Activated naive CD8-positive, alpha-beta T cell treated with anti-CD3 and anti-CD28 coated beads, Interleukin-2, amount 10 ng/mL, durations not matched to agents 7 days and 5 days (primary cell): ENCODE measurements around the gene SMLR1. TPM values are rescaled to one million over a fixed set of nuclear protein-coding genes. Genes with fewer than 3 reads are reported as not detected.

ENCODE experiments used
- ATAC-seq: fragments of 150-1000 bp; cut with Tn5 transposase; one replicate; pipeline ENCODE4 v1.10.0; 2021; ENCODE audit warnings: low read depth, moderate library complexity
- POLR2A ChIA-PET: fragments of 350-600 bp; sonication (Branson Sonifier 250); formaldehyde crosslinking; loops from one replicate; lab custom pipeline; 2021; ENCODE audit warnings: antibody characterized with exemption; lab: Charles Lee
- DNase-seq: peaks from one replicate; pipeline ENCODE4 v3.0.0; 2021
- H3K27ac Mint-ChIP-seq: one replicate; pipeline ENCODE4 v1.8.0; 2022; ENCODE audit warnings: mild to moderate bottlenecking, mixed read lengths
- H3K27me3 Mint-ChIP-seq: one replicate; pipeline ENCODE4 v1.8.0; 2022; ENCODE audit warnings: mild to moderate bottlenecking, moderate library complexity, mixed read lengths
- H3K36me3 Mint-ChIP-seq: one replicate; pipeline ENCODE4 v1.8.0; 2021; ENCODE audit warnings: mild to moderate bottlenecking, mixed read lengths
- H3K4me1 Mint-ChIP-seq: one replicate; pipeline ENCODE4 v1.8.0; 2021; ENCODE audit warnings: mixed read lengths
- H3K4me3 Mint-ChIP-seq: one replicate; pipeline ENCODE4 v1.8.0; 2022; ENCODE audit warnings: mild to moderate bottlenecking, moderate library complexity, mixed read lengths
- H3K9me3 Mint-ChIP-seq: one replicate; pipeline ENCODE4 v1.8.0; 2021; ENCODE audit warnings: mixed read lengths
- total RNA-seq, 2 experiments: library from RNA; stranded (reverse); gene quantifications; one replicate each; pipeline ENCODE4 v1.2.3, GENCODE V29; 2021

The SMLR1 gene
- total RNA-seq, 2 experiments from 2014 or later: not detected

- Mint-ChIP-seq H3K4me1 (peaks cover 10% of the 10 kb centered on the region), H3K4me3 (no peak overlapping the region), H3K36me3 (no peaks in the 10 kb centered on the region), H3K27ac (no peak overlapping the region), H3K9me3 (no peaks in the 10 kb centered on the region), H3K27me3 (no peaks in the 10 kb centered on the region)
- POLR2A ChIA-PET: no interaction called here
- ATAC-seq (no peak), DNase-seq (no peak)
Observed at GRCh38 chr6:130849594-130849993, 22.4 kb downstream of the SMLR1 start.

- Mint-ChIP-seq H3K4me3 (no peak overlapping the region), H3K9me3 (no peaks in the 10 kb centered on the region), H3K36me3 (no peaks in the 10 kb centered on the region), H3K27ac (no peak overlapping the region), H3K27me3 (no peaks in the 10 kb centered on the region), H3K4me1 (peaks cover 10% of the 10 kb centered on the region)
- DNase-seq (no peak), ATAC-seq (no peak)
- POLR2A ChIA-PET: no interaction called here
Observed at GRCh38 chr6:130851026-130851425, 23.8 kb downstream of the SMLR1 start.

GRCh38 chr6:130852844-130853554 lies 25.8 kb downstream of the SMLR1 start:
- Mint-ChIP-seq H3K36me3 (no peaks in the 10 kb centered on the region), H3K9me3 (no peaks in the 10 kb centered on the region), H3K27me3 (no peaks in the 10 kb centered on the region), H3K4me3 (no peak overlapping the region), H3K4me1 (peaks cover 10% of the 10 kb centered on the region), H3K27ac (no peak overlapping the region)
- DNase-seq (no peak), ATAC-seq (no peak)
- POLR2A ChIA-PET: no interaction called here

GRCh38 chr6:130853555-130854183 lies 26.5 kb downstream of the SMLR1 start:
- POLR2A ChIA-PET: no interaction called here
- Mint-ChIP-seq H3K27me3 (no peaks in the 10 kb centered on the region), H3K4me3 (no peak overlapping the region), H3K9me3 (no peaks in the 10 kb centered on the region), H3K4me1 (peaks cover 7% of the 10 kb centered on the region), H3K36me3 (no peaks in the 10 kb centered on the region), H3K27ac (no peak overlapping the region)
- ATAC-seq: no peak
- DNase-seq: no peak

- H3K36me3 Mint-ChIP-seq: no peaks in the 10 kb centered on the region
- no peaks in the 10 kb centered on the region for H3K27me3 Mint-ChIP-seq
- H3K9me3 Mint-ChIP-seq: no peaks in the 10 kb centered on the region
- POLR2A ChIA-PET: no interaction called here
- H3K4me3 Mint-ChIP-seq: no peak overlapping the region
- H3K4me1 Mint-ChIP-seq: no peaks in the 10 kb centered on the region
- no peak overlapping the region for H3K27ac Mint-ChIP-seq
- no peak for DNase-seq
- no peak for ATAC-seq
Observed at GRCh38 chr6:130858054-130858453, 30.8 kb downstream of the SMLR1 start.

GRCh38 chr6:130858498-130859160 lies 31.4 kb downstream of the SMLR1 start:
- Mint-ChIP-seq H3K27me3 (no peaks in the 10 kb centered on the region), H3K27ac (no peak overlapping the region), H3K4me1 (no peaks in the 10 kb centered on the region), H3K36me3 (no peaks in the 10 kb centered on the region), H3K9me3 (no peaks in the 10 kb centered on the region), H3K4me3 (no peak overlapping the region)
- ATAC-seq: no peak
- no peak for DNase-seq
- POLR2A ChIA-PET: no interaction called here

GRCh38 chr6:130859161-130859867 lies 32.1 kb downstream of the SMLR1 start:
- H3K27ac Mint-ChIP-seq: no peak overlapping the region
- H3K9me3 Mint-ChIP-seq: no peaks in the 10 kb centered on the region
- no peaks in the 10 kb centered on the region for H3K36me3 Mint-ChIP-seq
- ATAC-seq (no peak), DNase-seq (no peak)
- no peak overlapping the region for H3K4me3 Mint-ChIP-seq
- H3K4me1 Mint-ChIP-seq: no peaks in the 10 kb centered on the region
- POLR2A ChIA-PET: no interaction called here
- no peaks in the 10 kb centered on the region for H3K27me3 Mint-ChIP-seq

- no peak for DNase-seq
- H3K27me3 Mint-ChIP-seq: no peaks in the 10 kb centered on the region
- H3K4me1 Mint-ChIP-seq: no peaks in the 10 kb centered on the region
- H3K27ac Mint-ChIP-seq: no peak overlapping the region
- no peaks in the 10 kb centered on the region for H3K9me3 Mint-ChIP-seq
- H3K4me3 Mint-ChIP-seq: no peak overlapping the region
- POLR2A ChIA-PET: no interaction called here
- ATAC-seq: no peak
- H3K36me3 Mint-ChIP-seq: no peaks in the 10 kb centered on the region
Observed at GRCh38 chr6:130862370-130862769, 35.2 kb downstream of the SMLR1 start.

- Mint-ChIP-seq H3K4me3 (no peak overlapping the region), H3K36me3 (no peaks in the 10 kb centered on the region), H3K27me3 (no peaks in the 10 kb centered on the region), H3K9me3 (no peaks in the 10 kb centered on the region), H3K27ac (no peak overlapping the region), H3K4me1 (no peaks in the 10 kb centered on the region)
- POLR2A ChIA-PET: no interaction called here
- ATAC-seq: no peak
- no peak for DNase-seq
Observed at GRCh38 chr6:130863415-130864230, 36.4 kb downstream of the SMLR1 start.

GRCh38 chr6:130864344-130864743 lies 37.1 kb downstream of the SMLR1 start:
- Mint-ChIP-seq H3K4me1 (no peaks in the 10 kb centered on the region), H3K27me3 (no peaks in the 10 kb centered on the region), H3K27ac (no peak overlapping the region), H3K36me3 (no peaks in the 10 kb centered on the region), H3K4me3 (no peak overlapping the region), H3K9me3 (no peaks in the 10 kb centered on the region)
- DNase-seq (no peak), ATAC-seq (no peak)
- POLR2A ChIA-PET: no interaction called here

GRCh38 chr6:130865793-130866192 lies 38.6 kb downstream of the SMLR1 start:
- no peak overlapping the region for H3K4me3 Mint-ChIP-seq
- H3K27me3 Mint-ChIP-seq: no peaks in the 10 kb centered on the region
- H3K9me3 Mint-ChIP-seq: no peaks in the 10 kb centered on the region
- POLR2A ChIA-PET: no interaction called here
- ATAC-seq (no peak), DNase-seq (no peak)
- peaks cover 1% of the 10 kb centered on the region for H3K36me3 Mint-ChIP-seq
- H3K27ac Mint-ChIP-seq: no peak overlapping the region
- no peaks in the 10 kb centered on the region for H3K4me1 Mint-ChIP-seq

- Mint-ChIP-seq H3K27ac (no peak overlapping the region), H3K9me3 (no peaks in the 10 kb centered on the region)
Observed at GRCh38 chr6:130869681-130870080, 42.5 kb downstream of the SMLR1 start.

More at GRCh38 chr6:130869681-130870080, 42.5 kb downstream of the SMLR1 start:
- Mint-ChIP-seq H3K36me3 (peaks cover 1% of the 10 kb centered on the region), H3K27me3 (no peaks in the 10 kb centered on the region), H3K4me3 (no peak overlapping the region), H3K4me1 (peaks cover 4% of the 10 kb centered on the region)
- POLR2A ChIA-PET: no interaction called here
- ATAC-seq (no peak), DNase-seq (no peak)
